Neural cell (in vitro differentiated cells): Measurements from ENCODE around the gene COPS4.

Source experiments
- EP300 ChIP-seq: fragments of 450-650 bp; conservative IDR thresholded peaks from 2 replicates; pipeline ENCODE4 v1.6.1; 2014; ENCODE audit warnings: antibody characterized with exemption, mild to moderate bottlenecking, moderate library complexity; ENCODE audit not compliant: poor library complexity, severe bottlenecking
- MXI1 ChIP-seq: fragments of 450-650 bp; conservative IDR thresholded peaks from 2 replicates; pipeline ENCODE4 v1.6.1; 2014; ENCODE audit warnings: antibody characterized with exemption, mild to moderate bottlenecking; ENCODE audit not compliant: poor library complexity, severe bottlenecking
- POLR2AphosphoS5 ChIP-seq: IDR thresholded peaks from 2 replicates; pipeline ENCODE4 v1.6.1; 2012
- RAD21 ChIP-seq: fragments of 450-650 bp; conservative IDR thresholded peaks from 2 replicates; pipeline ENCODE4 v1.6.1; 2014; ENCODE audit warnings: antibody characterized with exemption, mild to moderate bottlenecking, moderate library complexity
- SMC3 ChIP-seq: fragments of 450-650 bp; conservative IDR thresholded peaks from 2 replicates; pipeline ENCODE4 v1.6.1; 2014; ENCODE audit warnings: antibody characterized with exemption, mild to moderate bottlenecking, moderate library complexity; ENCODE audit not compliant: poor library complexity
- TF ChIP-seq, protein P1 (sequence below): fragments of 450-650 bp; IDR thresholded peaks from 2 replicates; pipeline ENCODE4 v1.5.1; 2014; ENCODE audit warnings: antibody characterized with exemption, mild to moderate bottlenecking, moderate library complexity; ENCODE audit not compliant: poor library complexity, severe bottlenecking

DNA sequence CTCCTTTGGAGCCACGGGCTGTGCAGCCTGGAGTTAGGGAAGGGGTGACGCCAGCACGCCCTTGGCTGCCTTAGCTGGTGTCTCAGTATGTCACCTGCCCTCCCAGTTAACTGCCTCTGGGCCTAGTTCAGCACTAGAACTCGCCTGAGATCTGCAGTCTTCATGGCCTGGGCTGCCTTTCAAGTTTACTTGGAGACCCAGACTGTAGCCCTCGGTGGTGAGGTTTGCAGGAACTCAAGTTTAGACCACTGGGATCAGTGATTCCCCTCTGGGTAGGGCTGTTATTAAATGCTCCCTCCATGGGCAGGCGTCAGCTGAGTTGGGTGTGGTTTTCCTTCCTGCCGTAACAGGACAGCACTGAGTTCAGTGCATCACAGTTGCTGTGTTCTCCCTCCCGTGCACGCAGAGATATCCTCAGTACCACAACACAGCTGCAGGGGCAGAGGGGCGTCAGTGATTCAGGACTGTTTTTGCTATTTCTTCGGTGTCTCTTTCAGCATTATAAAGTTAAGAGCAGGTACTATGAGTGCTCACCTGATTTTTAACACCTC lies 49.0 kb downstream of the COPS4 start:
- TF ChIP-seq, protein P1, sequence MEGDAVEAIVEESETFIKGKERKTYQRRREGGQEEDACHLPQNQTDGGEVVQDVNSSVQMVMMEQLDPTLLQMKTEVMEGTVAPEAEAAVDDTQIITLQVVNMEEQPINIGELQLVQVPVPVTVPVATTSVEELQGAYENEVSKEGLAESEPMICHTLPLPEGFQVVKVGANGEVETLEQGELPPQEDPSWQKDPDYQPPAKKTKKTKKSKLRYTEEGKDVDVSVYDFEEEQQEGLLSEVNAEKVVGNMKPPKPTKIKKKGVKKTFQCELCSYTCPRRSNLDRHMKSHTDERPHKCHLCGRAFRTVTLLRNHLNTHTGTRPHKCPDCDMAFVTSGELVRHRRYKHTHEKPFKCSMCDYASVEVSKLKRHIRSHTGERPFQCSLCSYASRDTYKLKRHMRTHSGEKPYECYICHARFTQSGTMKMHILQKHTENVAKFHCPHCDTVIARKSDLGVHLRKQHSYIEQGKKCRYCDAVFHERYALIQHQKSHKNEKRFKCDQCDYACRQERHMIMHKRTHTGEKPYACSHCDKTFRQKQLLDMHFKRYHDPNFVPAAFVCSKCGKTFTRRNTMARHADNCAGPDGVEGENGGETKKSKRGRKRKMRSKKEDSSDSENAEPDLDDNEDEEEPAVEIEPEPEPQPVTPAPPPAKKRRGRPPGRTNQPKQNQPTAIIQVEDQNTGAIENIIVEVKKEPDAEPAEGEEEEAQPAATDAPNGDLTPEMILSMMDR = no peak
- no peak for TF ChIP-seq RAD21
- no peak for TF ChIP-seq MXI1
- TF ChIP-seq POLR2AphosphoS5 = no peak
- TF ChIP-seq SMC3 = no peak
- TF ChIP-seq EP300 = no peak
